H9 (cell line): ENCODE measurements around the gene PAK2. TPM values are rescaled to one million over a fixed set of nuclear protein-coding genes. Genes with fewer than 3 reads are reported as not detected.
"Not testable (repeated sequence)": the region's sequence is repeated elsewhere in the genome, so short reads cannot be mapped to it uniquely, and the experiment has no call there.

Source experiments
- DNase-seq: peaks from one replicate; pipeline ENCODE4 v3.0.0-alpha.2; 2017
- H2AFZ ChIP-seq: one replicate; pipeline ENCODE4 v1.6.1; 2013; ENCODE audit warnings: mild to moderate bottlenecking, low read length, control low read depth, moderate library complexity
- H2AK5ac ChIP-seq: 2 replicates; pipeline ENCODE4 v1.6.1; 2013; ENCODE audit warnings: low read length, control low read depth, mixed read lengths; ENCODE audit not compliant: insufficient read length
- H2BK120ac ChIP-seq: one replicate; pipeline ENCODE4 v1.6.1; 2013; ENCODE audit warnings: low read depth, mild to moderate bottlenecking, low read length, control low read depth, inconsistent platforms; ENCODE audit not compliant: poor library complexity, severe bottlenecking
- H2BK12ac ChIP-seq: 2 replicates; pipeline ENCODE4 v1.6.1; 2013; ENCODE audit warnings: low read length, control low read depth, mixed read lengths, low read depth; ENCODE audit not compliant: insufficient read length
- H2BK15ac ChIP-seq: 2 replicates; pipeline ENCODE4 v1.6.1; 2013; ENCODE audit warnings: low read depth, low read length, control low read depth
- H2BK20ac ChIP-seq: one replicate; pipeline ENCODE4 v1.6.1; 2013; ENCODE audit warnings: low read depth, mild to moderate bottlenecking, low read length, control low read depth, inconsistent platforms; ENCODE audit not compliant: poor library complexity, severe bottlenecking
- H2BK5ac ChIP-seq: 2 replicates; pipeline ENCODE4 v1.6.1; 2013; ENCODE audit warnings: low read length, control low read depth, mixed read lengths; ENCODE audit not compliant: insufficient read length
- H3K14ac ChIP-seq: 2 replicates; pipeline ENCODE4 v1.6.1; 2013; ENCODE audit warnings: low read length, control low read depth; ENCODE audit not compliant: insufficient read depth
- H3K18ac ChIP-seq: 2 replicates; pipeline ENCODE4 v1.6.1; 2013; ENCODE audit warnings: low read depth, mild to moderate bottlenecking, mixed read lengths, low read length, control low read depth; ENCODE audit not compliant: insufficient read length
- H3K23ac ChIP-seq: 2 replicates; pipeline ENCODE4 v1.6.1; 2013; ENCODE audit warnings: low read length, control low read depth, mixed read lengths, low read depth; ENCODE audit not compliant: insufficient read length
- H3K23me2 ChIP-seq: 2 replicates; pipeline ENCODE4 v1.6.1; 2013; ENCODE audit warnings: low read depth, mild to moderate bottlenecking, mixed read lengths, low read length, control low read depth; ENCODE audit not compliant: insufficient read length, poor library complexity, severe bottlenecking
- H3K27ac ChIP-seq: 2 replicates; pipeline ENCODE4 v1.5.1; 2013; ENCODE audit warnings: low read length, control low read depth, mixed read lengths, low read depth; ENCODE audit not compliant: insufficient read length
- H3K27me3 ChIP-seq: 2 replicates; pipeline ENCODE4 v1.6.1; 2013; ENCODE audit warnings: low read length, control low read depth, inconsistent platforms; ENCODE audit not compliant: insufficient read depth
- H3K4ac ChIP-seq: 2 replicates; pipeline ENCODE4 v1.6.1; 2013; ENCODE audit warnings: low read depth, mild to moderate bottlenecking, control low read depth, inconsistent platforms, low read length, moderate library complexity
- H3K4me1 ChIP-seq: 2 replicates; pipeline ENCODE4 v1.6.1; 2013; ENCODE audit warnings: low read length, control low read depth, inconsistent platforms; ENCODE audit not compliant: insufficient read depth
- H3K4me2 ChIP-seq: 2 replicates; pipeline ENCODE4 v1.6.1; 2013; ENCODE audit warnings: low read length, control low read depth, mixed read lengths; ENCODE audit not compliant: insufficient read length, insufficient read depth
- H3K56ac ChIP-seq: 2 replicates; pipeline ENCODE4 v1.6.1; 2013; ENCODE audit warnings: low read depth, mild to moderate bottlenecking, mixed read lengths, low read length, control low read depth; ENCODE audit not compliant: insufficient read length
- H3K79me1 ChIP-seq: 2 replicates; pipeline ENCODE4 v1.6.1; 2013; ENCODE audit warnings: low read depth, mild to moderate bottlenecking, moderate library complexity, low read length, control low read depth, inconsistent platforms; ENCODE audit not compliant: insufficient read depth, poor library complexity, severe bottlenecking
- H3K79me2 ChIP-seq: 2 replicates; pipeline ENCODE4 v1.6.1; 2013; ENCODE audit warnings: low read length, control low read depth, inconsistent platforms; ENCODE audit not compliant: insufficient read depth
- H3K9ac ChIP-seq: 2 replicates; pipeline ENCODE4 v1.6.1; 2013; ENCODE audit warnings: low read length, control low read depth, mixed read lengths; ENCODE audit not compliant: insufficient read length; ENCODE audit errors: extremely low read depth
- H3K9me3 ChIP-seq: one replicate; pipeline ENCODE4 v1.6.1; 2013; ENCODE audit warnings: low read depth, low read length, inconsistent platforms; ENCODE audit not compliant: control insufficient read depth
- H3T11ph ChIP-seq: one replicate; pipeline ENCODE4 v1.6.1; 2013; ENCODE audit warnings: mild to moderate bottlenecking, low read length, control low read depth, inconsistent platforms
- H4K20me1 ChIP-seq: one replicate; pipeline ENCODE4 v1.6.1; 2013; ENCODE audit not compliant: control insufficient read depth, insufficient read length, insufficient read depth
- H4K5ac ChIP-seq: 2 replicates; pipeline ENCODE4 v1.6.1; 2013; ENCODE audit warnings: low read depth, mild to moderate bottlenecking, mixed read lengths, low read length, control low read depth; ENCODE audit not compliant: insufficient read length
- H4K8ac ChIP-seq: replicated peaks from 2 replicates; pipeline ENCODE4 v1.6.1; 2013; ENCODE audit warnings: low read length, control low read depth, mixed read lengths, low read depth; ENCODE audit not compliant: insufficient read length
- H4K91ac ChIP-seq: 2 replicates; pipeline ENCODE4 v1.6.1; 2013; ENCODE audit warnings: low read depth, mild to moderate bottlenecking, moderate library complexity, mixed read lengths, low read length, control low read depth; ENCODE audit not compliant: insufficient read length
- H3K27ac Mint-ChIP-seq, 3 experiments: 2 replicates in 2 of 3; 3 replicates in 1 of 3; pipeline ENCODE4 v1.8.0; 2020 to 2021; ENCODE audit warnings: mixed read lengths in 3 of 3, mild to moderate bottlenecking in 1 of 3, moderate library complexity in 1 of 3
- H3K27me3 Mint-ChIP-seq: 2 replicates; pipeline ENCODE4 v1.8.0; 2021; ENCODE audit warnings: low read depth, mild to moderate bottlenecking, moderate library complexity, mixed read lengths
- H3K36me3 Mint-ChIP-seq, 3 experiments: 2 replicates in 2 of 3; 3 replicates in 1 of 3; pipeline ENCODE4 v1.8.0; 2020 to 2021; ENCODE audit warnings: low read depth in 3 of 3, mixed read lengths in 3 of 3; ENCODE audit not compliant: insufficient read depth in 1 of 3
- H3K4me1 Mint-ChIP-seq, 2 experiments: 2 replicates each; pipeline ENCODE4 v1.8.0; 2020; ENCODE audit warnings: mixed read lengths in 2 of 2
- H3K4me3 Mint-ChIP-seq, 2 experiments: 2 replicates in 1 of 2; 3 replicates in 1 of 2; pipeline ENCODE4 v1.8.0; 2020 to 2021; ENCODE audit warnings: mild to moderate bottlenecking in 2 of 2, mixed read lengths in 2 of 2, moderate library complexity in 1 of 2
- H3K9me3 Mint-ChIP-seq, 2 experiments: 2 replicates in 1 of 2; 3 replicates in 1 of 2; pipeline ENCODE4 v1.8.0; 2020; ENCODE audit warnings: mild to moderate bottlenecking in 2 of 2, mixed read lengths in 2 of 2, moderate library complexity in 1 of 2
- WGBS: extraction: QIAGEN DNeasy Blood & Tissue Kit; methylation state at CpG from one replicate; pipeline ENCODE4 v1.1.7; 2013; ENCODE audit warnings: missing lambda C conversion rate, low lambda C conversion rate, mixed read lengths; ENCODE audit not compliant: insufficient read length; ENCODE audit errors: extremely low coverage; 5-methylcytosine and 5-hydroxymethylcytosine counted together
- total RNA-seq: library from RNA; stranded (reverse); gene quantifications from 2 replicates; pipeline ENCODE4 v1.2.1, GENCODE V29; 2021
- TF ChIP-seq, protein P1 (sequence below): fragments of 200-600 bp; sonication (generic); conservative IDR thresholded peaks from 3 replicates; pipeline ENCODE4 v1.8.0; 2021; ENCODE audit warnings: antibody characterized with exemption, mild to moderate bottlenecking

Gene PAK2
- total RNA-seq, 1 experiment from 2014 or later = 65.7 TPM

DNA sequence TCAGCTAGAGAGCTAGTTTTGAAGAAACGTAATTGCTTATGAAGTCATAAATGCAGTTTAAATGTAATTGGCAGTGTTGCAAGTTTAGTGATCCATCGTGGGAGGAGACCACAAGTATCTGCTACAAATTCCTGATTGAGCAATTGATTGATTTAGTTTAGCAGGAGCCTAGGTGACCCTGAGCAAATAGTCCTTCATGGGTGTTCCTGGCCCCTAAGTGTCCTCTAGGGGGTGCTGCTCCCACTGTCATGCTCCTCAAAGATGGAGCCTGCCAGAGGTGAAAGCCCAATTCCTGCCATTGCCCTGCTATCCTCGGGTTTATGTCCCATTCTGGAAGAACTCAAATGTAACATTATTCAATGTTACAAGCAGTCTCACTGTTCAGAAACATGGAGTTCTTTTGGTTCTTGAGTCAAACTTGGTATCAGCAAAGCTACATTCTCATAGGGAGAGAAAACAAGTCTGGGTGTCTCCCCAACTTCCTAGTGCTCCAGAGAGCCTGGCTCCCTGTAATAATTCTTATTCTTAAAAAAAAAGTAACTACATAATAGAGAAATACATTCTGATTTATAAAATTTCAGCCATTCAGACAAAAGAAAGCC, 98.3 kb downstream of the PAK2 start:
- WGBS = no CpG with 5 or more reads among the region's 3 CpGs
- Mint-ChIP-seq H3K4me3 (no peak overlapping the region), H3K4me1 (no peaks in the 10 kb centered on the region), H3K27ac (no peak overlapping the region), H3K36me3 (no peaks in the 10 kb centered on the region; a peak in 1 of 7 replicates), H3K27me3 (no peaks in the 10 kb centered on the region), H3K9me3 (no peaks in the 10 kb centered on the region)
- no peak overlapping the region for H2BK5ac ChIP-seq
- no peak overlapping the region for H4K8ac ChIP-seq
- no peak overlapping the region for H3K4me2 ChIP-seq
- H2BK120ac ChIP-seq = no peak overlapping the region
- no peak overlapping the region for H2BK12ac ChIP-seq
- no peaks in the 10 kb centered on the region; the same call in 1 of the 2 replicates for H3K27me3 ChIP-seq
- H3K18ac ChIP-seq = no peak overlapping the region
- H4K20me1 ChIP-seq = peaks cover 3% of the 10 kb centered on the region
- H2AK5ac ChIP-seq = no peak overlapping the region
- no peak overlapping the region for H3K4ac ChIP-seq
- no peak overlapping the region for H3K27ac ChIP-seq
- no peak overlapping the region for H3K23ac ChIP-seq
- DNase-seq = peak; percentile 67
- H2BK20ac ChIP-seq = no peak overlapping the region
- no peak overlapping the region for H3K14ac ChIP-seq
- TF ChIP-seq, protein P1, sequence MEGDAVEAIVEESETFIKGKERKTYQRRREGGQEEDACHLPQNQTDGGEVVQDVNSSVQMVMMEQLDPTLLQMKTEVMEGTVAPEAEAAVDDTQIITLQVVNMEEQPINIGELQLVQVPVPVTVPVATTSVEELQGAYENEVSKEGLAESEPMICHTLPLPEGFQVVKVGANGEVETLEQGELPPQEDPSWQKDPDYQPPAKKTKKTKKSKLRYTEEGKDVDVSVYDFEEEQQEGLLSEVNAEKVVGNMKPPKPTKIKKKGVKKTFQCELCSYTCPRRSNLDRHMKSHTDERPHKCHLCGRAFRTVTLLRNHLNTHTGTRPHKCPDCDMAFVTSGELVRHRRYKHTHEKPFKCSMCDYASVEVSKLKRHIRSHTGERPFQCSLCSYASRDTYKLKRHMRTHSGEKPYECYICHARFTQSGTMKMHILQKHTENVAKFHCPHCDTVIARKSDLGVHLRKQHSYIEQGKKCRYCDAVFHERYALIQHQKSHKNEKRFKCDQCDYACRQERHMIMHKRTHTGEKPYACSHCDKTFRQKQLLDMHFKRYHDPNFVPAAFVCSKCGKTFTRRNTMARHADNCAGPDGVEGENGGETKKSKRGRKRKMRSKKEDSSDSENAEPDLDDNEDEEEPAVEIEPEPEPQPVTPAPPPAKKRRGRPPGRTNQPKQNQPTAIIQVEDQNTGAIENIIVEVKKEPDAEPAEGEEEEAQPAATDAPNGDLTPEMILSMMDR = peak; percentile 90
- no peaks in the 10 kb centered on the region for H3K9me3 ChIP-seq
- H3K23me2 ChIP-seq = no peaks in the 10 kb centered on the region
- no peak overlapping the region for H3K56ac ChIP-seq
- H3K79me2 ChIP-seq = no peaks in the 10 kb centered on the region
- H4K5ac ChIP-seq = no peak overlapping the region
- no peaks in the 10 kb centered on the region for H3K79me1 ChIP-seq
- no peak overlapping the region for H3T11ph ChIP-seq
- no peak overlapping the region for H2AFZ ChIP-seq
- H3K4me1 ChIP-seq = no peaks in the 10 kb centered on the region
- H2BK15ac ChIP-seq = no peak overlapping the region
- H3K9ac ChIP-seq = no peak overlapping the region
- H4K91ac ChIP-seq = no peak overlapping the region

GRCh38 chr3:196839351-196839750, 99.7 kb downstream of the PAK2 start:
- H3T11ph ChIP-seq, H3K27ac ChIP-seq, DNase-seq, H3K56ac ChIP-seq, H2BK5ac ChIP-seq, H2AK5ac ChIP-seq, H4K91ac ChIP-seq, H2AFZ ChIP-seq, H3K9ac ChIP-seq, H4K8ac ChIP-seq, H3K23ac ChIP-seq, H4K5ac ChIP-seq, H3K79me2 ChIP-seq, H3K4me2 ChIP-seq, H3K27me3 Mint-ChIP-seq, H3K4me3 Mint-ChIP-seq, H3K27ac Mint-ChIP-seq, H4K20me1 ChIP-seq, H3K9me3 Mint-ChIP-seq, H3K9me3 ChIP-seq, H3K4ac ChIP-seq, H2BK120ac ChIP-seq, H2BK20ac ChIP-seq, H3K4me1 Mint-ChIP-seq, H3K36me3 Mint-ChIP-seq, H3K27me3 ChIP-seq, H3K4me1 ChIP-seq, H3K14ac ChIP-seq, H3K18ac ChIP-seq, H3K23me2 ChIP-seq, H3K79me1 ChIP-seq, H2BK12ac ChIP-seq, H2BK15ac ChIP-seq: not testable (repeated sequence)
- WGBS = no CpG with 5 or more reads among the region's 6 CpGs
